Measurements from ENCODE around the gene DRGX.

- TF ChIP-seq CTCF (IDR thresholded peaks at IDR 0.05) = no peak
- no peak for TF ChIP-seq POLR2A (IDR thresholded peaks at IDR 0.05)
Measured at GRCh38 chr10:49418053-49418326, 22.1 kb upstream of the DRGX start.
